Renal cortex interstitium (tissue), 11 donors: ENCODE data around the gene ZNF821. TPM values are rescaled to one million over a fixed set of nuclear protein-coding genes. Genes with fewer than 3 reads are reported as not detected.
A peak's percentile ranks its signal among the peaks of the same experiment; 100 is the strongest.
"Not testable (repeated sequence)": the region's sequence is repeated elsewhere in the genome, so short reads cannot be mapped to it uniquely, and the experiment has no call there.

ENCODE experiments used
- DNase-seq, 11 donors: peaks; one replicate each; pipeline ENCODE4 v3.0.0-alpha.2; 2013; ENCODE audit warnings: low read depth in 9 of 11, low spot score in 4 of 11; ENCODE audit errors: extremely low read depth in 1 of 11
- polyA plus RNA-seq, 3 donors: library from polyadenylated mRNA; unstranded; fragments of 120-200 nt; gene quantifications; one replicate each; pipeline ENCODE4 v1.2.1, GENCODE V29; 2013; ENCODE audit not compliant: insufficient read length in 3 of 3

ZNF821 gene
- polyA plus RNA-seq, 3 donors: 19.5 to 25.8 (median 20.5) TPM

- DNase-seq: no peak
Observed at GRCh38 chr16:71870818-71871217, 13.2 kb downstream of the ZNF821 start.

GRCh38 chr16:71869089-71869488, 14.9 kb downstream of the ZNF821 start:
- DNase-seq: no peak

DNA sequence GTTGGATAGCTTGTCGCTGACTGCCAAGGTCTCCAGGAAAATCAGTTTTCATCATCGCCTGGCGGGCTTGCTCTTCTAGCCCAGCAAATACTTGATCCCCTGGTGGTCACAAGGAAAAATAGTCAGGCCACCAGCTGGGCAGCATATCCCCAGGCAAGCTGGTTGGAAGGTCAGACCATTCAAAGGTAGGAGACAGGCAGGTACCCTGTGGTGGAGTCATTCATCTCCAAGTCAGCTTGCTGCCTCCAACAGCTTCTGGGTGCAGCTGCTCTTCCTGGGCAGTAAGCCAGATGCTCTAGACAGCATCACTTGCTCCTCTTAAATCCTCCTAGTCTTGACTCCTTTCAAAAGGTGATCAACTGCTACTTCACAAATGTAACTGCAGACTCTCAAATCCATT, 16.0 kb downstream of the ZNF821 start:
- no peak for DNase-seq

GRCh38 chr16:71867175-71867574, 16.8 kb downstream of the ZNF821 start:
- not testable (repeated sequence) for DNase-seq

DNA sequence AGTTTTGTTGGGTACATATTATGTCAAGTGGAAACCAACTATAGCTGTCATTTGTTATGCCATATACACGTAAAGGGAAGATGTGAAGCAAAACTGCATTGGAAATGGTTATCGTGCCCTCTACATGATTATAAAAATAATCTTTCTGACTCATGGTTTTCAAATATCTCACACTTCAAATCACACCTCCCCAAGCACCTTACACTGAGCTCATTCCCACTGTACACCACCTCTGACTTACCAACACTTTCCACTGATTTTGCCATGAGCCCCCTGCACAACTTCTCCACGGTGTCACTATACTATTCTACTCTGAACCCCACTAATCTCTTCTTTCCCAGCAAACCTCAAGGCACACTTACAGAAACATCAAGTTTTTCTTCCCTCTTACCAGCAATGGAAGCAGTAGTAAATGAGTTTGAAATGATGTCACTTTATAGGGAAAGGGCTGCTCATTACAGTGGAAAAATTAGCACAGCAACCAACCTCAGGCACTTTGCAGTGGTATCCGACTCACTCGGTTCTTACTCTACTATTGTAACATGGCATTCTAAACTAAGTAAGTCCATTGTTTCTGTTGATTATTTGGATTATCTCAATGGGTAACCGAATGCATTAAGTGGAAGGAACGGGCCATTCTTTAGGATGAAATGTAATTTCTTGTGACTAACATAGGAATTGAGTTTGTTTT, 18.7 kb downstream of the ZNF821 start:
- DNase-seq: no peak

DNA sequence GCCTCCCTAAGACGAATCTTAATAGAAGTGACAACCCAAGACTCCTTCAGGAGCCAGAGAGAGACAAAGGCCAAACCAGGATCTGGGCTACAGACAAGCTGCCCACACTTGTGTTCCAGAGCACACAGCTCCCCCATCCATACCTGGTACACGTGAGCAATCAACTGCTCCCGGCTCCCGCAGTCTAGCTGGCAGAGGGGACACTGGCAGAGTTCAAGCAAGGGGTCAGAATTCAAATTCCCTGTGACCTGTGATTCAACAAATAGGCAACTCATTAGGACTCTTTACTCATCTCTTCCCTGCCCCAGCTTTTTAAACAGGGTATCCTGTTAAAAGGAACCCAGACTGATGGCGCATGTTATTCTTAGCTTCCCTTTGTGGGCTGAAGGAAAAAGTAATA, 20.0 kb downstream of the ZNF821 start:
- no peak for DNase-seq

DNA sequence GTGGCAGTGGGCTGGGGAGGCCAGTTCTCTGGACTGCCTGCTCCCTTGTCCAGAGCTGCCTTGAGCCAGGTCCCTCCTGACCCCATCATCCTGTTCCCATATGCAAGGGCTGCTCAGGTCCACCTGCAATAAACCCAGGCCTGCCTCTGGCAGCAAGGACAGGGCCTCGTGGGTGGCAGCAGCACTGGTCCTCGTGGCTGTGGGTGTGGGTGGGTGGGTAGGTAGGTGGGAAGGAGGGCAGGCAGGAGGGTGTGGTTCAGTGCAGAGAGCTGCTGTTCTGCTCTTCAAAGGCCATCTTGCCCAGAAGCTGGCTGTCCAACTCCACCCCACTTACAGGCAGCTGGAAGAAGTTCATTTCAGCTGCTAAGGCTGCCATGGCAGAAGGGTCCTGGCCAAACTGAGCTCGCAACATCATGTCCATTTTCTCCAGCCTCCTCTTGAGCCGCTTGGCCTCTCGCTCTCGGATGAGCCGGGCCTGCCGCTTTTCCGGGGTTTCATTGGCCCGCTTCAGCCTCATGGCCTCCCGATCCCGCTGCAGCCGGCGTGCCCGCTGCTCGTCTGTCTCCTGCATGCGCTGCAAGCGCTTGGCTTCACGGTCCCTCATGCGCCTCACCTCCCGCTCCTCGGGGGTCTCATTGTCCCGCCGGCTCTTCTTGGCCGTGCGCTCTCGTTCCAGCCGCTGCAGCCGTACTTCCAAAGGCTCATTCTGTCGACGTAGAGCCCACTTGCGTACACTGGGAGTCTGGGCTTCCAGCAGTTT, 24.0 kb downstream of the ZNF821 start:
- no peak for DNase-seq

GRCh38 chr16:71855937-71856662, 27.9 kb downstream of the ZNF821 start:
- no peak for DNase-seq

- no peak for DNase-seq
Observed at GRCh38 chr16:71854369-71854948, 29.5 kb downstream of the ZNF821 start.

DNA sequence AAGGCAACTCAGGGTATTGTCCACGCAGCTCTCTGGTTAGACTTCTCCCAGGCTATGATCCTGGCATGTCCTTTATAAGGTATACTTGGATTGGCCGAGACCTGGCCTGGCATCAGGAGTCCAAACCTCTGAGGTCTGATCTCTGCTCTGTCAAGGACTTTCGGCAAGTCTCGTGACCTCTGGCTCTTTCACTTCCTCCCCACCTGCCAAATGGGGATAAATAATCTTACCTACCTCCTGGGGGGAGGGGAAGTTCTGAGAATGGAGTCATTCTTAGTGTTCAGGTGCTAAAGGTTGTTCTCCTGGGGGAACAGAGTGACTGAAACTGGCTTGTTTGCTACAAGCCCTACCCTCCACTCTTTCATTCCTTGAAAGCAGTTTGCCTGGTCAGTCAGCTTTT, 30.6 kb downstream of the ZNF821 start:
- DNase-seq: no peak

- no peak for DNase-seq
Observed at GRCh38 chr16:71852561-71852960, 31.4 kb downstream of the ZNF821 start.

DNA sequence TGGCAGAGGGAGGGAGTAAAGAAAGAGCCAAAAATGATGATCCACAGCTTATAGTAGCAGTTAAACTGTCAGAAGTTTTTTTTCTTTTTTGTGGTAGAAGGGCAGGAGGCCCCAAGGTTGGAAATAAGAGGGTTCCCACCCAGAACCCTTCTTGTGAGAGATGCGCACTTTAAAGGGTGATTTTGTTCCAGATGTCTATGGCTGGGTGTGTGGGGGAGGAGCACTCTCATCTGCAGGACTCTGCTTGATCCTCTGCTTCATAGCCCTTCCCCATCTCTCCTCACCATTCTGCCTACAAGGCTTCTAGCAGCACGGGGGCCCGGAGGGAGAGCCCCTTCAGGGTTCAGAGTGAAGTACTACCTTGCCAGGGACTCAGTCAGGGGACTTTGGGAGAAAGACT, 31.8 kb downstream of the ZNF821 start:
- DNase-seq: no peak

GRCh38 chr16:71851746-71852145, 32.2 kb downstream of the ZNF821 start:
- no peak for DNase-seq

DNA sequence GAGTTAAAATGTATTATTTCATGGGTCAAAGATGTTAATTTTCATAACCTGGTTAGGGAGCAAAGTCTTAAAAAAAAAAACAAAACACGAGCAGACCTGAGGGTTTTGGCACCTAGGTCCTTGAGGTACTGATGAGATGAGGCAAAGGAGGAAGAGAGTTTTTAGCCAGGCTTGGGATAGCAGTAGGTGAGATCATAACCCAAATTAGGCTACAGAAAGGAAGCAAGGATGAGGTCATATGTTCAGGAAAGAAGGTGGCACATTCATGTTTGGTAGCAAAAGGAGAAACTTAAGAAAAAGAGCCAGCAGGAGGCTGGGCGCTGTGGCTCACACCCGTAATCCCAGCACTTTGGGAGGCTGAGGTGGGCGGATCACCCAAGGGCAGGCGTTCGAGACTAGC, 35.4 kb downstream of the ZNF821 start:
- DNase-seq: no peak

GRCh38 chr16:71847096-71847495, 36.9 kb downstream of the ZNF821 start:
- DNase-seq: no peak

- DNase-seq: no peak
Observed at GRCh38 chr16:71846431-71846830, 37.6 kb downstream of the ZNF821 start.

DNA sequence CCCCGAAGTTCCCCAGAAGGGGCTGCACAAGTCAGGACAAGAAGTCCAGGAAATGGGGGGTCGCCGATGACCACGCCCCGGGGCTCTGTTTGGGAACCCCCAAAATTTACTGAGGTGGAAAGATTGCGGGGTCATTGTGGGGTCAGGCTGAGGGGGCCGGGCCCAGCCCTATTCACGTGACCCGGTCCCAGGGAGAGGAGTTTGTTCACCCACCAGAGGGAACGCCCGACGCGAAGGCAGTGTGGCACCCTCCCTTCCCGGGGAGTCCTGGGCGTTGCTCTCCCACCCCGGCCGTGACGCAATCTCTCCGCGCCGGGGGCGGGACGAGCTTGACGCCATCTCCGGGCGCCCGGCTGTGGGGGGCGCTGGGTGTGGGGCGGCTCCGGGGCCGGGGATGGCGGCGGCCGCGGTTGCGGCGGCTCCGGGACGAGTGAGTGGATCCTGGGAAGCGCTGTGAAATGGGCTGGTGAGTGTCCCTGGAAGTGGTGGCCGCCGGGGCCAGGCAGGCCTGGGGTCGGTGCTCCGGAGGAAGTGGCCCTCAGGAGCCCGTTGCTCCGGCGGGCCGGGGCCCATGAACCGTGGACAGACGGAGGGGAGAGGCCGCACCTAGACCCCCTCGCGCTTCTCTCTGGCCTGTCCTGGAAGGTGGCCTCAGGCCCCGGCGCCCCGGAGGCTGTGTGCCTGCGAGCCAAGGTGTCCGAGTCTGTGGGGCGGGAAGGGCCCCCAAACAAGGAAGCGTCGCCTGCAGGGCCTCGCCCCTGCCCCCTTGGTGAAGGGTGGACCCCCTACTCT, 38.1 kb downstream of the ZNF821 start, which contains the start of gene ATXN1L:
Gene ATXN1L, plus strand, starts transcription at position 338 of the 792 bp plus-strand sequence. CDS start 3,765 bp downstream, outside the sequence.
- DNase-seq: peak; percentile 56 to 92 (median 83)

DNA sequence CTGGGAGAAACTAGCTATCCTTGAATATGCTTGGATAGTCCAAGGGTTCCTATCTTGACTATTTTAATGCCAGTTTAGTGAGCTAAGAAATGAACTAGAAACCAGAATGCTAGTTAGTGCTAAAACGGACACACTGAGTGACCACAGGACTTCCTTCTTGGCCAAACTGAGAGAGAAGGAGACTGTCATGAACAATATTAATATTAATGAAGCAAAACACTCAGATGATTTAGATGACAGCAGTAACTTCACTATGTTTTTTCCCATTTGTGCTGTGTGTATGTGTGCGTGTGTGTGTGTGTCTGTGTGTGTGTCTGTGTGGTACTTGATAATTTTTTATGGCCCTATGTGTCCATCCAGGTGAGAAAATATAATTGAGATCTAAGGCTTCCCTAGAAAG, 40.4 kb downstream of the ZNF821 start:
- DNase-seq: no peak

DNA sequence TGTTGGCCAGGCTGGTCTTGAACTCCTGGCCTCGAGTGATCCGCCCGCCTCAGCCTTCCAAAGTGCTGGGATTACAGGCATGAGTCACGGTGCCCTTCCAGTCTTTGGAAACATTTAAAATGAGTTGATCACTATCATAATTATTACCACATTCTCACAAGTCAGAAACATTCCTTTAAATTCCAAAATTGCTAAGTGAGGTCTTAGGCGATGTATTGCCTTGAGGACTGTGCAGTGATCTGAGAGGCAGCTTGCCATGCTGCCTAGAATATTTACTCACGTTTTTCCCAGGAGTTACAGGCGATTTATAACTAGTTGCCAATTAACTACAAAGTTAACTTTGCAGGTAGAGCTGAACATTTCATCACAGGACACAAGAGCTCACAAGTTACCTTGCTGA, 43.9 kb downstream of the ZNF821 start:
- DNase-seq: no peak
